ENCODE measurements around the gene SIK3. TPM values are rescaled to one million over a fixed set of nuclear protein-coding genes. Genes with fewer than 3 reads are reported as not detected.

SIK3 gene
- total RNA-seq, 1 experiment from 2014 or later, result 4.1 TPM

- Histone ChIP-seq H3K27me3 (ENCODE audit: low read length) (no peaks in the 10 kb centered on the region), H2AFZ (ENCODE audit: low read length) (no peak overlapping the region), H3K27ac (ENCODE audit: low read length) (no peak overlapping the region), H3K9ac (ENCODE audit: low read length) (no peak overlapping the region), H3K9me2 (replicated peaks; ENCODE audit: insufficient read depth, low read length) (no peaks in the 10 kb centered on the region), H4K20me1 (ENCODE audit: insufficient read depth, low read depth, low read length) (no peaks in the 10 kb centered on the region), H3K4me1 (ENCODE audit: low read length) (no peaks in the 10 kb centered on the region), H3K79me2 (ENCODE audit: low read length) (no peaks in the 10 kb centered on the region), H3K4me2 (ENCODE audit: low read depth, low read length, poor library complexity, severe bottlenecking) (no peak overlapping the region), H3K9me3 (ENCODE audit: low read length) (no peaks in the 10 kb centered on the region), H3K36me3 (ENCODE audit: insufficient read depth, low read length) (no peaks in the 10 kb centered on the region), H3K4me3 (ENCODE audit: low read length) (no peak overlapping the region)
- no peak for DNase-seq
These were observed 148.0 kb downstream of the SIK3 start for GRCh38 chr11:116950210-116950609.

- H3K9me2 ChIP-seq (replicated peaks; ENCODE audit: insufficient read depth, low read length), result no peaks in the 10 kb centered on the region
- no peak overlapping the region for H2AFZ ChIP-seq (ENCODE audit: low read length)
- H3K4me2 ChIP-seq (ENCODE audit: low read depth, low read length, poor library complexity, severe bottlenecking), result no peak overlapping the region
These were observed 149.8 kb downstream of the SIK3 start for GRCh38 chr11:116948391-116948790.

GRCh38 chr11:116946414-116946813 lies 151.8 kb downstream of the SIK3 start:
- Histone ChIP-seq H3K9me3 (ENCODE audit: low read length) (no peaks in the 10 kb centered on the region), H2AFZ (ENCODE audit: low read length) (no peak overlapping the region), H3K9ac (ENCODE audit: low read length) (no peak overlapping the region), H3K27me3 (ENCODE audit: low read length) (no peaks in the 10 kb centered on the region), H3K4me3 (ENCODE audit: low read length) (no peak overlapping the region), H3K4me1 (ENCODE audit: low read length) (no peaks in the 10 kb centered on the region), H3K9me2 (replicated peaks; ENCODE audit: insufficient read depth, low read length) (no peaks in the 10 kb centered on the region), H3K27ac (ENCODE audit: low read length) (no peak overlapping the region), H3K36me3 (ENCODE audit: insufficient read depth, low read length) (no peaks in the 10 kb centered on the region), H4K20me1 (ENCODE audit: insufficient read depth, low read depth, low read length) (no peaks in the 10 kb centered on the region), H3K79me2 (ENCODE audit: low read length) (no peaks in the 10 kb centered on the region), H3K4me2 (ENCODE audit: low read depth, low read length, poor library complexity, severe bottlenecking) (no peak overlapping the region)
- DNase-seq, result no peak

More at GRCh38 chr11:116948391-116948790, 149.8 kb downstream of the SIK3 start:
- H4K20me1 ChIP-seq (ENCODE audit: insufficient read depth, low read depth, low read length), result no peaks in the 10 kb centered on the region
- no peaks in the 10 kb centered on the region for H3K36me3 ChIP-seq (ENCODE audit: insufficient read depth, low read length)
- DNase-seq, result no peak
- no peak overlapping the region for H3K27ac ChIP-seq (ENCODE audit: low read length)
- H3K9ac ChIP-seq (ENCODE audit: low read length), result no peak overlapping the region
- H3K4me3 ChIP-seq (ENCODE audit: low read length), result no peak overlapping the region
- H3K79me2 ChIP-seq (ENCODE audit: low read length), result no peaks in the 10 kb centered on the region
- no peaks in the 10 kb centered on the region for H3K9me3 ChIP-seq (ENCODE audit: low read length)
- no peaks in the 10 kb centered on the region for H3K4me1 ChIP-seq (ENCODE audit: low read length)
- H3K27me3 ChIP-seq (ENCODE audit: low read length), result no peaks in the 10 kb centered on the region

- Histone ChIP-seq H3K9me2 (replicated peaks; ENCODE audit: insufficient read depth, low read length) (no peaks in the 10 kb centered on the region), H3K4me1 (ENCODE audit: low read length) (no peaks in the 10 kb centered on the region), H3K4me3 (ENCODE audit: low read length) (no peak overlapping the region), H3K36me3 (ENCODE audit: insufficient read depth, low read length) (no peaks in the 10 kb centered on the region), H3K27me3 (ENCODE audit: low read length) (no peaks in the 10 kb centered on the region), H3K9ac (ENCODE audit: low read length) (no peak overlapping the region), H2AFZ (ENCODE audit: low read length) (no peak overlapping the region), H3K27ac (ENCODE audit: low read length) (no peak overlapping the region), H3K79me2 (ENCODE audit: low read length) (no peaks in the 10 kb centered on the region), H3K9me3 (ENCODE audit: low read length) (no peaks in the 10 kb centered on the region), H3K4me2 (ENCODE audit: low read depth, low read length, poor library complexity, severe bottlenecking) (no peak overlapping the region), H4K20me1 (ENCODE audit: insufficient read depth, low read depth, low read length) (no peaks in the 10 kb centered on the region)
- no peak for DNase-seq
These were observed 158.7 kb downstream of the SIK3 start for GRCh38 chr11:116939499-116939898.

- Histone ChIP-seq H3K4me2 (ENCODE audit: low read depth, low read length, poor library complexity, severe bottlenecking) (no peak overlapping the region), H3K79me2 (ENCODE audit: low read length) (no peaks in the 10 kb centered on the region), H3K27me3 (ENCODE audit: low read length) (no peaks in the 10 kb centered on the region), H2AFZ (ENCODE audit: low read length) (no peak overlapping the region), H3K9ac (ENCODE audit: low read length) (no peak overlapping the region), H3K9me2 (replicated peaks; ENCODE audit: insufficient read depth, low read length) (no peaks in the 10 kb centered on the region), H4K20me1 (ENCODE audit: insufficient read depth, low read depth, low read length) (no peaks in the 10 kb centered on the region), H3K9me3 (ENCODE audit: low read length) (no peaks in the 10 kb centered on the region), H3K4me1 (ENCODE audit: low read length) (no peaks in the 10 kb centered on the region), H3K27ac (ENCODE audit: low read length) (no peak overlapping the region), H3K36me3 (ENCODE audit: insufficient read depth, low read length) (no peaks in the 10 kb centered on the region), H3K4me3 (ENCODE audit: low read length) (no peak overlapping the region)
- no peak for DNase-seq
These were observed 159.7 kb downstream of the SIK3 start for GRCh38 chr11:116938471-116939070.

- Histone ChIP-seq H3K4me2 (ENCODE audit: low read depth, low read length, poor library complexity, severe bottlenecking) (no peak overlapping the region), H3K27me3 (ENCODE audit: low read length) (no peaks in the 10 kb centered on the region), H3K4me1 (ENCODE audit: low read length) (no peaks in the 10 kb centered on the region), H3K9me3 (ENCODE audit: low read length) (no peaks in the 10 kb centered on the region), H2AFZ (ENCODE audit: low read length) (no peak overlapping the region), H3K27ac (ENCODE audit: low read length) (no peak overlapping the region), H4K20me1 (ENCODE audit: insufficient read depth, low read depth, low read length) (no peaks in the 10 kb centered on the region), H3K4me3 (ENCODE audit: low read length) (no peak overlapping the region), H3K9ac (ENCODE audit: low read length) (no peak overlapping the region), H3K79me2 (ENCODE audit: low read length) (no peaks in the 10 kb centered on the region), H3K36me3 (ENCODE audit: insufficient read depth, low read length) (no peaks in the 10 kb centered on the region), H3K9me2 (replicated peaks; ENCODE audit: insufficient read depth, low read length) (no peaks in the 10 kb centered on the region)
- no peak for DNase-seq
These were observed 161.3 kb downstream of the SIK3 start for GRCh38 chr11:116936754-116937446.

GRCh38 chr11:116935514-116935913 lies 162.7 kb downstream of the SIK3 start:
- H3K9me3 ChIP-seq (ENCODE audit: low read length), result no peaks in the 10 kb centered on the region
- no peak overlapping the region for H3K9ac ChIP-seq (ENCODE audit: low read length)
- no peaks in the 10 kb centered on the region for H4K20me1 ChIP-seq (ENCODE audit: insufficient read depth, low read depth, low read length)
- H3K36me3 ChIP-seq (ENCODE audit: insufficient read depth, low read length), result no peaks in the 10 kb centered on the region
- no peaks in the 10 kb centered on the region for H3K4me1 ChIP-seq (ENCODE audit: low read length)
- no peak overlapping the region for H3K4me2 ChIP-seq (ENCODE audit: low read depth, low read length, poor library complexity, severe bottlenecking)
- no peak overlapping the region for H2AFZ ChIP-seq (ENCODE audit: low read length)
- H3K9me2 ChIP-seq (replicated peaks; ENCODE audit: insufficient read depth, low read length), result no peaks in the 10 kb centered on the region
- H3K4me3 ChIP-seq (ENCODE audit: low read length), result no peak overlapping the region
- DNase-seq, result no peak
- no peak overlapping the region for H3K27ac ChIP-seq (ENCODE audit: low read length)
- no peaks in the 10 kb centered on the region for H3K79me2 ChIP-seq (ENCODE audit: low read length)
- no peaks in the 10 kb centered on the region for H3K27me3 ChIP-seq (ENCODE audit: low read length)

GRCh38 chr11:116935089-116935488 lies 163.1 kb downstream of the SIK3 start:
- H3K4me2 ChIP-seq (ENCODE audit: low read depth, low read length, poor library complexity, severe bottlenecking), result no peak overlapping the region
- no peak overlapping the region for H3K4me3 ChIP-seq (ENCODE audit: low read length)
- H3K9me3 ChIP-seq (ENCODE audit: low read length), result no peaks in the 10 kb centered on the region
- no peaks in the 10 kb centered on the region for H3K27me3 ChIP-seq (ENCODE audit: low read length)
- no peak for DNase-seq
- no peaks in the 10 kb centered on the region for H3K9me2 ChIP-seq (replicated peaks; ENCODE audit: insufficient read depth, low read length)
- H3K27ac ChIP-seq (ENCODE audit: low read length), result no peak overlapping the region
- H3K79me2 ChIP-seq (ENCODE audit: low read length), result no peaks in the 10 kb centered on the region
- no peak overlapping the region for H2AFZ ChIP-seq (ENCODE audit: low read length)
- no peak overlapping the region for H3K9ac ChIP-seq (ENCODE audit: low read length)
- H3K4me1 ChIP-seq (ENCODE audit: low read length), result no peaks in the 10 kb centered on the region
- H3K36me3 ChIP-seq (ENCODE audit: insufficient read depth, low read length), result no peaks in the 10 kb centered on the region
- no peaks in the 10 kb centered on the region for H4K20me1 ChIP-seq (ENCODE audit: insufficient read depth, low read depth, low read length)

All from Karpas-422 (cell line).